Prostate gland (tissue), 2 donors: ENCODE data around the gene TMEM126A. TPM values are rescaled to one million over a fixed set of nuclear protein-coding genes. Genes with fewer than 3 reads are reported as not detected.
"Not testable (repeated sequence)": the region's sequence is repeated elsewhere in the genome, so short reads cannot be mapped to it uniquely, and the experiment has no call there.

Source experiments
- DNase-seq: peaks from one replicate; pipeline ENCODE4 v3.0.0-alpha.2; 2019; ENCODE audit warnings: low spot score
- H3K27ac ChIP-seq, 2 donors: fragments of 200-600 bp; sonication (generic); 2 replicates each; pipeline ENCODE4 v1.5.1; 2017 to 2019
- H3K27me3 ChIP-seq: fragments of 200-600 bp; sonication (generic); replicated peaks from 2 replicates; pipeline ENCODE4 v1.5.1; 2019; ENCODE audit not compliant: insufficient read depth
- H3K36me3 ChIP-seq, 2 donors: fragments of 200-600 bp; sonication (generic); 1 replicate in 1 of 2; 2 replicates in 1 of 2; pipeline versions ENCODE4 v1.5.1 to v1.8.1; 2017 to 2019
- H3K4me1 ChIP-seq: fragments of 200-600 bp; sonication (generic); replicated peaks from 2 replicates; pipeline ENCODE4 v1.5.1; 2019
- H3K4me3 ChIP-seq, 2 donors: fragments of 200-600 bp; sonication (generic); 2 replicates each; pipeline ENCODE4 v1.5.1; 2017 to 2019
- H3K9me3 ChIP-seq: fragments of 200-600 bp; sonication (generic); 2 replicates; pipeline ENCODE4 v1.5.1; 2017
- CTCF ChIP-seq, 4 experiments: fragments of 200-600 bp in 2 of 4; fragments of 450-650 bp in 2 of 4; sonication (generic) in 2 of 4; IDR thresholded peaks; 1 replicate in 3 of 4; 2 replicates in 1 of 4; pipeline ENCODE4 v1.5.1; 2016 to 2019; ENCODE audit warnings: antibody characterized with exemption in 4 of 4, mild to moderate bottlenecking in 2 of 4, moderate library complexity in 2 of 4
- POLR2A ChIP-seq: fragments of 450-650 bp; IDR thresholded peaks from one replicate; pipeline ENCODE4 v1.6.1; 2016; ENCODE audit warnings: antibody characterized with exemption, mild to moderate bottlenecking
- POLR2AphosphoS5 ChIP-seq: sonication (generic); formaldehyde crosslinking; IDR thresholded peaks from one replicate; pipeline ENCODE4 v1.6.1; 2017; ENCODE audit warnings: antibody characterized with exemption
- WGBS: methylation state at CpG from one replicate; pipeline ENCODE4 v1.1.5; 2018; 5-methylcytosine and 5-hydroxymethylcytosine counted together
- intact Hi-C: fragments of 100-400 bp; cut with DNase I; formaldehyde crosslinking; loops from one replicate; pipeline ENCODE4 v1.14.2; 2022
- total RNA-seq, 2 donors: library from RNA; depleted of rRNA; stranded (reverse); fragments of >200 nt; gene quantifications; one replicate each; pipeline ENCODE4 v1.1.0, GENCODE V29; 2016

The TMEM126A gene
- total RNA-seq = 10 to 100 TPM; 13.6 to 24.4 TPM

- intact Hi-C loops = loop anchor here (2.0 kb wide), 1 partner anchor 19 kb away; the partner anchor contains the start of gene TMEM126B
- Histone ChIP-seq H3K27me3 (no peaks in the 10 kb centered on the region), H3K4me1 (peaks cover 4% of the 10 kb centered on the region), H3K27ac (peak within 1 kb of the TSS; percentile 75 to 76), H3K36me3 (no peaks in the 10 kb centered on the region), H3K9me3 (no peaks in the 10 kb centered on the region), H3K4me3 (peak within 1 kb of the TSS; percentile 47 to 49)
- TF ChIP-seq CTCF (IDR thresholded peaks at IDR 0.05) = peak in 2 of 4 experiments; percentile 14 to 23
- TF ChIP-seq POLR2AphosphoS5 = peak; percentile 93
- TF ChIP-seq POLR2A = peak; percentile 79
- under 1% methylated on average over 33 of the region's 33 CpGs for WGBS
- peak; percentile 86 for DNase-seq
These were observed at the start of gene TMEM126A for GRCh38 chr11:85647604-85648299. Gene TMEM126A (plus strand): TSS chr11:85647967. CDS start chr11:85650256, 2,289 bp downstream.

GRCh38 chr11:85599083-85599482 lies 48.7 kb upstream of the TMEM126A start:
- H3K4me1 ChIP-seq = no peaks in the 10 kb centered on the region
- WGBS = 70% methylated on average over 5 of the region's 5 CpGs
- intact Hi-C loops = no loop called here

GRCh38 chr11:85602526-85603213 lies 45.1 kb upstream of the TMEM126A start:
- Histone ChIP-seq H3K27me3 (no peaks in the 10 kb centered on the region), H3K4me3 (no peak overlapping the region), H3K9me3 (no peaks in the 10 kb centered on the region), H3K36me3 (no peaks in the 10 kb centered on the region), H3K4me1 (no peaks in the 10 kb centered on the region), H3K27ac (no peak overlapping the region)
- WGBS = 93% methylated on average over 2 of the region's 2 CpGs
- TF ChIP-seq POLR2A (no peak), CTCF (IDR thresholded peaks at IDR 0.05) (no peak), POLR2AphosphoS5 (no peak)
- intact Hi-C loops = no loop called here
- DNase-seq = no peak

More at GRCh38 chr11:85599083-85599482, 48.7 kb upstream of the TMEM126A start:
- DNase-seq = no peak
- TF ChIP-seq CTCF (IDR thresholded peaks at IDR 0.05) (no peak), POLR2AphosphoS5 (no peak), POLR2A (no peak)
- no peaks in the 10 kb centered on the region for H3K9me3 ChIP-seq
- no peaks in the 10 kb centered on the region for H3K27me3 ChIP-seq
- no peak overlapping the region for H3K27ac ChIP-seq
- no peaks in the 10 kb centered on the region for H3K36me3 ChIP-seq
- no peak overlapping the region for H3K4me3 ChIP-seq

- intact Hi-C loops = no loop called here
- Histone ChIP-seq H3K27me3 (no peaks in the 10 kb centered on the region), H3K9me3 (no peaks in the 10 kb centered on the region), H3K4me1 (no peaks in the 10 kb centered on the region), H3K4me3 (no peak overlapping the region), H3K36me3 (no peaks in the 10 kb centered on the region), H3K27ac (no peak overlapping the region)
- WGBS = 85% methylated on average over 4 of the region's 4 CpGs
- TF ChIP-seq CTCF (IDR thresholded peaks at IDR 0.05) (no peak), POLR2A (no peak), POLR2AphosphoS5 (no peak)
- DNase-seq = no peak
These were observed 44.5 kb upstream of the TMEM126A start for GRCh38 chr11:85603220-85603619.

GRCh38 chr11:85606237-85606636 lies 41.5 kb upstream of the TMEM126A start:
- intact Hi-C loops, H3K4me1 ChIP-seq, H3K9me3 ChIP-seq, H3K36me3 ChIP-seq, DNase-seq, H3K27ac ChIP-seq, H3K27me3 ChIP-seq, H3K4me3 ChIP-seq: not testable (repeated sequence)
- WGBS = 92% methylated on average over 3 of the region's 3 CpGs

- H3K36me3 ChIP-seq, H3K4me3 ChIP-seq, H3K27ac ChIP-seq, H3K27me3 ChIP-seq, H3K9me3 ChIP-seq, intact Hi-C loops, DNase-seq, H3K4me1 ChIP-seq: not testable (repeated sequence)
These were observed 39.1 kb upstream of the TMEM126A start for GRCh38 chr11:85608621-85609020.

- H3K27me3 ChIP-seq, DNase-seq, H3K36me3 ChIP-seq, H3K9me3 ChIP-seq, intact Hi-C loops, H3K27ac ChIP-seq, H3K4me1 ChIP-seq, H3K4me3 ChIP-seq: not testable (repeated sequence)
- 71% methylated on average over 2 of the region's 2 CpGs for WGBS
These were observed 38.5 kb upstream of the TMEM126A start for GRCh38 chr11:85609286-85609685.

GRCh38 chr11:85611643-85612042 lies 36.1 kb upstream of the TMEM126A start:
- DNase-seq, H3K9me3 ChIP-seq, H3K27ac ChIP-seq, H3K27me3 ChIP-seq, H3K4me1 ChIP-seq, H3K4me3 ChIP-seq, H3K36me3 ChIP-seq, intact Hi-C loops: not testable (repeated sequence)
- WGBS = 86% methylated on average over 2 of the region's 2 CpGs
